Body of pancreas (tissue), 4 donors: ENCODE data around the gene PABPN1L. TPM values are rescaled to one million over a fixed set of nuclear protein-coding genes. Genes with fewer than 3 reads are reported as not detected.
A peak's percentile ranks its signal among the peaks of the same experiment; 100 is the strongest.
"Not testable (repeated sequence)": the region's sequence is repeated elsewhere in the genome, so short reads cannot be mapped to it uniquely, and the experiment has no call there.

Experiments used
- ATAC-seq: fragments of 150-250 bp; one replicate; pipeline ENCODE4 v1.9.1; 2016
- DNase-seq, 4 donors: peaks; one replicate each; pipeline ENCODE4 v3.0.0-alpha.2; 2019
- H3K27ac ChIP-seq, 4 donors: fragments of 200-600 bp; sonication (generic); 1 replicate in 3 of 4; 2 replicates in 1 of 4; pipeline versions ENCODE4 v1.5.1 to v1.6.1; 2016 to 2019; ENCODE audit warnings: mild to moderate bottlenecking in 1 of 4, mixed read lengths in 1 of 4, moderate library complexity in 1 of 4
- H3K27me3 ChIP-seq, 2 donors: fragments of 200-600 bp; sonication (generic); one replicate each; pipeline ENCODE4 v1.6.0; 2016; ENCODE audit warnings: mild to moderate bottlenecking in 1 of 2
- H3K36me3 ChIP-seq, 2 donors: fragments of 200-600 bp; sonication (generic); replicated peaks in 1 of 2; 2 replicates each; pipeline ENCODE4 v1.5.1; 2016; ENCODE audit warnings: low read depth in 2 of 2; ENCODE audit not compliant: insufficient read depth in 1 of 2
- H3K4me1 ChIP-seq: fragments of 200-600 bp; sonication (generic); one replicate; pipeline ENCODE4 v1.6.0; 2016
- H3K4me3 ChIP-seq, 2 donors: fragments of 200-600 bp; sonication (generic); 1 replicate in 1 of 2; 2 replicates in 1 of 2; pipeline ENCODE4 v1.5.1; 2016 to 2019
- H3K9me3 ChIP-seq, 3 donors: fragments of 200-600 bp; sonication (generic); 1 replicate in 2 of 3; 2 replicates in 1 of 3; pipeline ENCODE4 v1.5.1; 2016
- POLR2A ChIP-seq, 3 donors: fragments of 450-650 bp; IDR thresholded peaks; one replicate each; pipeline ENCODE4 v1.6.1; 2016; ENCODE audit warnings: antibody characterized with exemption in 3 of 3, mild to moderate bottlenecking in 2 of 3
- WGBS, 2 donors: methylation state at CpG; one replicate each; pipeline ENCODE4 v1.1.5; 2017; 5-methylcytosine and 5-hydroxymethylcytosine counted together
- intact Hi-C: fragments of 100-400 bp; cut with DNase I; formaldehyde crosslinking; loops from one replicate; pipeline ENCODE4 v1.15.1; 2023
- total RNA-seq, 2 donors: library from RNA; depleted of rRNA; stranded (reverse); fragments of >200 nt; gene quantifications; one replicate each; pipeline ENCODE4 v1.1.0, GENCODE V29; 2016
- TF ChIP-seq, protein P1 (sequence below), 7 experiments: fragments of 450-650 bp in 4 of 7; fragments of 200-600 bp in 3 of 7; sonication (generic) in 3 of 7; IDR thresholded peaks; one replicate each; pipeline ENCODE4 v1.5.1; 2016 to 2019; ENCODE audit warnings: antibody characterized with exemption in 7 of 7

PABPN1L gene
- total RNA-seq, 2 donors from 2014 or later: not detected

DNA sequence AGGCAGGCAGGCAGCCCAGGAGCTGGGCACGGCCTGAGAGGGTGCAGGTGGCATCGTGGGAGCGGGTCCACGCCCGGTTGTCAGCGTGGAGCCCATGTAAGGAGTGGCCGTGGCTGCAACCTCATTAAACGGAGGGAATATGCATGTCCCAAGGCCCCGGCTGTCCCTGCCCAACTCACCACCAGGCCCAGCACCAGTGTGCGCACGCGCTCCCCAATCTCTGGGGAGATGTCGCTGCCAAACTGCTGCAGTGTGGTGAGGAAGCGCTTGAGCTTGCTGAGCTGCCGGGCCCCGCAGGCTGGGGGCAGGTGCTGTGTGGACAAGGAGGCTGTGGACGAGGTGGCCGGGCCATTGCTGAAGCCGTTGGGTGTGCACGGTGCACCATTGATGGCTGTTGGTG, 25.6 kb upstream of the PABPN1L start:
- TF ChIP-seq, protein P1, sequence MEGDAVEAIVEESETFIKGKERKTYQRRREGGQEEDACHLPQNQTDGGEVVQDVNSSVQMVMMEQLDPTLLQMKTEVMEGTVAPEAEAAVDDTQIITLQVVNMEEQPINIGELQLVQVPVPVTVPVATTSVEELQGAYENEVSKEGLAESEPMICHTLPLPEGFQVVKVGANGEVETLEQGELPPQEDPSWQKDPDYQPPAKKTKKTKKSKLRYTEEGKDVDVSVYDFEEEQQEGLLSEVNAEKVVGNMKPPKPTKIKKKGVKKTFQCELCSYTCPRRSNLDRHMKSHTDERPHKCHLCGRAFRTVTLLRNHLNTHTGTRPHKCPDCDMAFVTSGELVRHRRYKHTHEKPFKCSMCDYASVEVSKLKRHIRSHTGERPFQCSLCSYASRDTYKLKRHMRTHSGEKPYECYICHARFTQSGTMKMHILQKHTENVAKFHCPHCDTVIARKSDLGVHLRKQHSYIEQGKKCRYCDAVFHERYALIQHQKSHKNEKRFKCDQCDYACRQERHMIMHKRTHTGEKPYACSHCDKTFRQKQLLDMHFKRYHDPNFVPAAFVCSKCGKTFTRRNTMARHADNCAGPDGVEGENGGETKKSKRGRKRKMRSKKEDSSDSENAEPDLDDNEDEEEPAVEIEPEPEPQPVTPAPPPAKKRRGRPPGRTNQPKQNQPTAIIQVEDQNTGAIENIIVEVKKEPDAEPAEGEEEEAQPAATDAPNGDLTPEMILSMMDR (IDR thresholded peaks at IDR 0.05): no peak
- TF ChIP-seq POLR2A (IDR thresholded peaks at IDR 0.05): no peak

DNA sequence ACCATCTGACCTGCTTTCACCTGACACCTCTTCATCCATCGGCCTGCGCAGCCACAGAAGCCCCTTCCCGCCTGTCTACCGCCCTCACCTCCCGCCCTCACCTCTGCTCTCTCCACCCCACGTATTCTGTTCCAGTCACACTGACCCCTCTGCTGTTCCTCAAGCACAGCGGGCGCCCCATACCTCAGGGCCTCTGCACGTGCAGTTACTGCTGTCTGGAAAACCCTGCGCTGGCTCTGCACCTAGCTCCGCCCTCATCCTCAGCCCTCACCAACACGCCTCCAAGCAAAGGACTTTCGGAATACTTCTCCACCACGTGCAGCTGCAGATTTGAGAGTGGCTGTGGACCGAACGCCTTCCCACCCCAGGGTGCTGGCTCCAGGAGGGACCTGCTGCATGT, 24.6 kb upstream of the PABPN1L start:
- intact Hi-C loops: no loop called here

More for the DNA sequence above, 25.6 kb upstream of the PABPN1L start:
- Histone ChIP-seq H3K27me3 (no peaks in the 10 kb centered on the region), H3K36me3 (peaks cover 0 to 2% of the 10 kb centered on the region in 2 donors), H3K4me1 (no peaks in the 10 kb centered on the region), H3K9me3 (no peaks in the 10 kb centered on the region), H3K27ac (no peak overlapping the region), H3K4me3 (no peak overlapping the region)
- WGBS, 2 donors: 95% methylated on average over 12 to 20 of the region's 20 CpGs
- DNase-seq: no peak
- intact Hi-C loops: no loop called here
- no peak for ATAC-seq

DNA sequence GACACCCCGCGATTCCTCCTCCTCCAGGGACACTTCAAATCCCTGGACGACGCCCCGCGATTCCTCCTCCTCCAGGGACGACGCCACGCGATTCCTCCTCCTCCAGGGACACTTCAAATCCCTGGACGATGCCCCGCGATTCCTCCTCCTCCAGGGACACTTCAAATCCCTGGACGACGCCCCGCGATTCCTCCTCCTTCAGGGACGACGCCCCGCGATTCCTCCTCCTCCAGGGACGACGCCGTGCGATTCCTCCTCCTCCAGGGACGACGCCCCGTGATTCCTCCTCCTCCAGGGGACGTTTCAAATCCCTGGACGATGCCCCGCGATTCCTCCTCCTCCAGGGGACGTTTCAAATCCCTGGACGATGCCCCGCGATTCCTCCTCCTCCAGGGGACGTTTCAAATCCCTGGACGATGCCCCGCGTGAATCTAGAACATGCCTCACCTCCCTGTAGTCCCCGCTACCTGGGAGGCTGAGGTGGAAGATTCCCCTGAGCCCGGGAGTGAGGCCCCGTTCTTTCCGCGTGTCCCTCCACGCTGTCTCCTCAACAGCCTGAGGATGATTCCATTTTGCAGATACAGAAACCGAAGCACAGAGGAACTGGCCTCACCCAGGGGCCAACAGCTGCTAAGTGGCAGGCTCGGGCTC, 23.4 kb upstream of the PABPN1L start:
- H3K4me3 ChIP-seq, H3K4me1 ChIP-seq, ATAC-seq, intact Hi-C loops, H3K27me3 ChIP-seq, H3K36me3 ChIP-seq, DNase-seq, H3K9me3 ChIP-seq, H3K27ac ChIP-seq: not testable (repeated sequence)
- WGBS, 2 donors: 90 to 96% methylated on average over 47 of the region's 48 CpGs

More for the DNA sequence above, 24.6 kb upstream of the PABPN1L start:
- Histone ChIP-seq H3K36me3 (peaks cover 0 to 2% of the 10 kb centered on the region in 2 donors), H3K4me1 (no peaks in the 10 kb centered on the region), H3K4me3 (no peak overlapping the region), H3K27me3 (no peaks in the 10 kb centered on the region), H3K27ac (no peak overlapping the region), H3K9me3 (no peaks in the 10 kb centered on the region)
- DNase-seq (no peak), ATAC-seq (no peak)
- TF ChIP-seq POLR2A (IDR thresholded peaks at IDR 0.05): no peak
- TF ChIP-seq, protein P1 (IDR thresholded peaks at IDR 0.05): no peak
- WGBS, 2 donors: 90 to 93% methylated on average over 12 to 16 of the region's 16 CpGs

DNA sequence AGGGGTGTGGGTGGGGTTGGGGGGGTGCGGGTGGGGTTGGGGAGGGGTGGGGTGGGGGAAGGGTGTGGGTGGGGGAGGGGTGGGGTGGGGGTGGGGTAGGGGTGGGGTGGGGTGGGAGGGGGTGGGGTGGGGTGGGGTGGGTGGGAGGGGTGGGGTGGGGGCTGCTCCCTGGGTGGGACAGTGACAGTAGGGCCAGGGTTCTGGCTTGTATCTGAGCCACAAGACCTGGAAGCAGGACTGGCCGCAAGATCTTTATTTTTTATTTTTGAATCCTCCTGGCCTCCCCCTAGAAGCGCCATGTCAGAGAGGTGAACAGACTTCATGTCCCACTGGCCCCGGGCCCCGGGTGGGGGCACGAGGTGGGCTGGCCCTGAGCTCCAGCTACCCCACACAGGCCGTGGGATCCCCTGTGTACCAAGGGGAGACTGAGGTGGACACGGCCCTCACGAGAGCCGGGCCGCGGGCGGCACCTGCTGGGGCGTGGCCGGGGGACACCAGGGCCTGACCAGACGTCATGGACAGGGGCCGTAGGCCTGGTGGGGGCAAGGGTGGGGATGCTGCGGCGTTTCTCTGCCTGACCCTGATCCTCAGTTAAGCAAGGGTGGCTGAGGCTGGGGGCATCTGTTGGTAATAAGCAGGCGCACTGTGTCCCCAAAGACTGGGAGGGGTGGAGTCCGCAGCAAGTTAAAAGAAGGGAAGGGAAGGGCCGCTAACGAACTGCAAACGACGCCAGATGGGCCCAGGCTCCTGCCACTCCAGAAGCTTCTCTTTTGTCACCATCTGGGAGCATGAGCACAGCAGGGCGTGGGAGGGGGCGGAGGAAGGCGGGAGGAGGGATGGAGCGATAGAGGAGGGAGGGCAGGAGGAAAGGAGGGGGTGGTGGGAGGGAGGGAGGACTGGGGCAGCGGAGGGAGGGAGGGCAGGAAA, 22.3 kb upstream of the PABPN1L start:
- 71 to 86% methylated on average over 18 to 21 of the region's 30 CpGs for WGBS, 2 donors
- intact Hi-C loops: no loop called here

DNA sequence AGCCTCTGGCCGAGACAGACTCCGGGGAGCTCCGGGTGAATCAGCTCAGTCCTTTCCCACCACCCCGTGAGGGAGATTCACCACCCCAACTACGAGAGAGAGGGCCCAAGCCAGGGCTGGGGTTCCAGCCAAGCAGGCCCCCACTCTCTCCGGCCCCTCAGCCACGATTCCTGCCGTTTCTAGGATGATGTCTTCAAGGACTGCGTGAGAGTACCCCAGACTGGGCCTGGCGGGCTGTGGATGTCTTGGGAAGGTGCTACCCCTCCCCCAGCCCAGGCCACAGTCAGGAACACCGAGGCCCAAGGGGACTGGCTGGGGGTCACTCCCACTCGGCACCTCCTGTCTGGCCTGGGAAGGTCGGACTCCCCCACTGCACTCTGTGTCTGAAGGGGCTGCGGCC, 21.6 kb upstream of the PABPN1L start:
- H3K27ac ChIP-seq: peak overlapping the region in 1 of 4 donors; percentile 34
- intact Hi-C loops: no loop called here
- H3K4me1 ChIP-seq: no peaks in the 10 kb centered on the region
- H3K9me3 ChIP-seq: no peaks in the 10 kb centered on the region
- peaks cover 0 to 2% of the 10 kb centered on the region in 2 donors for H3K36me3 ChIP-seq
- no peak overlapping the region for H3K4me3 ChIP-seq
- no peak for ATAC-seq
- H3K27me3 ChIP-seq: no peaks in the 10 kb centered on the region
- 75 to 100% methylated on average over 2 to 11 of the region's 14 CpGs for WGBS, 2 donors
- TF ChIP-seq, protein P1 (IDR thresholded peaks at IDR 0.05): no peak
- no peak for TF ChIP-seq POLR2A (IDR thresholded peaks at IDR 0.05)
- DNase-seq: no peak

More for the DNA sequence above, 22.3 kb upstream of the PABPN1L start:
- ATAC-seq (no peak), DNase-seq (no peak)
- H3K9me3 ChIP-seq: no peaks in the 10 kb centered on the region
- H3K27ac ChIP-seq: no peak overlapping the region
- peaks cover 0 to 2% of the 10 kb centered on the region in 2 donors for H3K36me3 ChIP-seq
- H3K4me1 ChIP-seq: no peaks in the 10 kb centered on the region
- TF ChIP-seq, protein P1 (IDR thresholded peaks at IDR 0.05): no peak
- no peak for TF ChIP-seq POLR2A (IDR thresholded peaks at IDR 0.05)
- H3K27me3 ChIP-seq: no peaks in the 10 kb centered on the region
- no peak overlapping the region for H3K4me3 ChIP-seq
